Measurements from ENCODE around the gene ANK3. TPM values are rescaled to one million over a fixed set of nuclear protein-coding genes. Genes with fewer than 3 reads are reported as not detected.

ANK3 gene
- polyA plus RNA-seq, 1 donor (not counting 4 experiments of a cell fraction or from before 2014, with no cell fraction given) = 8.3 TPM

- H3K79me2 ChIP-seq (ENCODE audit: control insufficient read depth, insufficient read depth, low read length) = no peaks in the 10 kb centered on the region
- no peaks in the 10 kb centered on the region for H3K4me1 ChIP-seq (ENCODE audit: control insufficient read depth, extremely low read depth, insufficient read depth, low read length)
- H3K4me2 ChIP-seq (ENCODE audit: control insufficient read depth, extremely low read depth, insufficient read depth, low read depth, low read length) = no peak overlapping the region
- no peaks in the 10 kb centered on the region for H3K9me3 ChIP-seq (ENCODE audit: control insufficient read depth, low read depth, low read length)
- FAIRE-seq (no peak), DNase-seq (ENCODE audit: low read depth, low spot score) (no peak)
- no peaks in the 10 kb centered on the region for H3K9me1 ChIP-seq (ENCODE audit: control insufficient read depth, extremely low read depth, insufficient read depth, low read length)
- H3K27ac ChIP-seq (ENCODE audit: control insufficient read depth, insufficient read depth, low read length) = no peak overlapping the region
- no peaks in the 10 kb centered on the region for H3K36me3 ChIP-seq (ENCODE audit: control insufficient read depth in 2 of 2, extremely low read depth in 1 of 2, insufficient read depth in 2 of 2, low read length in 2 of 2)
- dilution Hi-C loops (cut with MboI; ENCODE audit: extremely low pct_ligation_motif_present, low sequenced_read_pairs) = no loop called here
- TF ChIP-seq CTCF (optimal IDR thresholded peaks at IDR 0.05 in 1 of 3, IDR thresholded peaks at IDR 0.05 in 1 of 3, conservative IDR thresholded peaks at IDR 0.05 in 1 of 3; ENCODE audit: extremely low read depth in 1 of 3, insufficient read depth in 2 of 3, low read length in 3 of 3) (no peak), EZH2 (IDR thresholded peaks at IDR 0.05; ENCODE audit: low read length) (no peak)
- no peaks in the 10 kb centered on the region for H3K27me3 ChIP-seq (ENCODE audit: control insufficient read depth, extremely low read depth, insufficient read depth, low read length)
- no peak overlapping the region for H3K9ac ChIP-seq (ENCODE audit: control insufficient read depth, extremely low read depth, insufficient read depth, low read length)
- no peaks in the 10 kb centered on the region for H4K20me1 ChIP-seq (ENCODE audit: control insufficient read depth, extremely low read depth, insufficient read depth, low read length)
- H2AFZ ChIP-seq (ENCODE audit: control insufficient read depth, low read length) = no peak overlapping the region
- H3K4me3 ChIP-seq (ENCODE audit: control insufficient read depth in 2 of 3, extremely low read depth in 1 of 3, insufficient read depth in 2 of 3, low read depth in 1 of 3, low read length in 3 of 3) = no peak overlapping the region
Observed at GRCh38 chr10:60086862-60087261, 302.8 kb downstream of the ANK3 start.

GRCh38 chr10:60086421-60086820 is 303.3 kb downstream of the ANK3 start:
- Histone ChIP-seq H3K4me2 (ENCODE audit: control insufficient read depth, extremely low read depth, insufficient read depth, low read depth, low read length) (no peak overlapping the region), H3K36me3 (ENCODE audit: control insufficient read depth in 2 of 2, extremely low read depth in 1 of 2, insufficient read depth in 2 of 2, low read length in 2 of 2) (no peaks in the 10 kb centered on the region), H3K4me3 (ENCODE audit: control insufficient read depth in 2 of 3, extremely low read depth in 1 of 3, insufficient read depth in 2 of 3, low read depth in 1 of 3, low read length in 3 of 3) (no peak overlapping the region), H3K27ac (ENCODE audit: control insufficient read depth, insufficient read depth, low read length) (no peak overlapping the region), H3K9me3 (ENCODE audit: control insufficient read depth, low read depth, low read length) (no peaks in the 10 kb centered on the region), H3K27me3 (ENCODE audit: control insufficient read depth, extremely low read depth, insufficient read depth, low read length) (no peaks in the 10 kb centered on the region), H2AFZ (ENCODE audit: control insufficient read depth, low read length) (no peak overlapping the region), H4K20me1 (ENCODE audit: control insufficient read depth, extremely low read depth, insufficient read depth, low read length) (no peaks in the 10 kb centered on the region), H3K79me2 (ENCODE audit: control insufficient read depth, insufficient read depth, low read length) (no peaks in the 10 kb centered on the region), H3K9me1 (ENCODE audit: control insufficient read depth, extremely low read depth, insufficient read depth, low read length) (no peaks in the 10 kb centered on the region), H3K9ac (ENCODE audit: control insufficient read depth, extremely low read depth, insufficient read depth, low read length) (no peak overlapping the region), H3K4me1 (ENCODE audit: control insufficient read depth, extremely low read depth, insufficient read depth, low read length) (no peaks in the 10 kb centered on the region)
- no peak for DNase-seq (ENCODE audit: low read depth, low spot score)
- no peak for FAIRE-seq
- dilution Hi-C loops (cut with MboI; ENCODE audit: extremely low pct_ligation_motif_present, low sequenced_read_pairs) = no loop called here
- no peak for TF ChIP-seq CTCF (optimal IDR thresholded peaks at IDR 0.05 in 1 of 3, IDR thresholded peaks at IDR 0.05 in 1 of 3, conservative IDR thresholded peaks at IDR 0.05 in 1 of 3; ENCODE audit: extremely low read depth in 1 of 3, insufficient read depth in 2 of 3, low read length in 3 of 3)
- no peak for TF ChIP-seq EZH2 (IDR thresholded peaks at IDR 0.05; ENCODE audit: low read length)

Data from keratinocyte (primary cell).